AG04450 (cell line): ENCODE measurements around the gene SLC10A3. TPM values are rescaled to one million over a fixed set of nuclear protein-coding genes. Genes with fewer than 3 reads are reported as not detected.
A peak's percentile ranks its signal among the peaks of the same experiment; 100 is the strongest.

Source experiments
- CTCF ChIA-PET: fragments of 300-600, 350-600 bp; formaldehyde crosslinking; extraction: SDS; loops from one replicate; lab custom pipeline; 2022; ENCODE audit warnings: antibody characterized with exemption, inconsistent platforms; lab: Charles Lee
- POLR2A ChIA-PET: fragments of 350-600 bp; formaldehyde crosslinking; extraction: SDS; loops from one replicate; lab custom pipeline; 2021; ENCODE audit warnings: antibody characterized with exemption, inconsistent platforms; lab: Yijun Ruan, JAX
- DNase-seq: peaks from one replicate; pipeline ENCODE4 v3.0.0-alpha.2; 2011; ENCODE audit warnings: low read depth, low spot score
- H3K27ac ChIP-seq: one replicate; pipeline ENCODE4 v1.5.1; 2012; ENCODE audit warnings: low read depth, low read length, control low read depth
- H3K27me3 ChIP-seq: one replicate; pipeline ENCODE4 v1.6.0; 2012; ENCODE audit warnings: low read length; ENCODE audit not compliant: control insufficient read depth, insufficient read depth
- H3K4me3 ChIP-seq: 2 replicates; pipeline ENCODE4 v1.5.1; 2011; ENCODE audit warnings: mild to moderate bottlenecking, low read depth, low read length, control low read depth
- H3K9me3 ChIP-seq: 2 replicates; pipeline ENCODE4 v1.5.1; 2012; ENCODE audit warnings: low read length; ENCODE audit not compliant: control insufficient read depth, insufficient read depth
- CTCF ChIP-seq: IDR thresholded peaks from 2 replicates; pipeline ENCODE4 v1.5.1; 2011; ENCODE audit warnings: low read depth, low read length, control low read depth, inconsistent platforms
- polyA plus RNA-seq: library from polyadenylated mRNA; depleted of rRNA; stranded (reverse); fragments of >200 nt; gene quantifications from 2 replicates; pipeline ENCODE4 v1.2.3, GENCODE V29; 2011

SLC10A3 gene
- polyA plus RNA-seq, 1 experiment, result 10.1 TPM

GRCh38 chrX:154532690-154533089 is 42.3 kb upstream of the SLC10A3 start:
- no peaks in the 10 kb centered on the region for H3K9me3 ChIP-seq
- no peak for DNase-seq
- H3K27me3 ChIP-seq, result no peaks in the 10 kb centered on the region
- POLR2A ChIA-PET, result interaction anchor here (1.0 to 1.5 kb wide), 2 partner anchors 9 to 10 kb away, joined by 3 read pairs; no protein-coding TSS in a partner anchor
- H3K27ac ChIP-seq, result no peak overlapping the region
- CTCF ChIA-PET, result interaction anchor here (1.6 kb wide), 1 partner anchor 133 kb away, joined by 4 read pairs; no protein-coding TSS in a partner anchor
- no peak for TF ChIP-seq CTCF
- H3K4me3 ChIP-seq, result no peak overlapping the region

- no peaks in the 10 kb centered on the region for H3K9me3 ChIP-seq
- CTCF ChIA-PET, result interaction anchor here (0.9 to 1.6 kb wide), 3 partner anchors 122 to 134 kb away, joined by 3 to 4 read pairs (median 3); partner anchors contain the start of gene RPL10
- no peaks in the 10 kb centered on the region for H3K27me3 ChIP-seq
- H3K27ac ChIP-seq, result no peak overlapping the region
- no peak for TF ChIP-seq CTCF
- no peak overlapping the region for H3K4me3 ChIP-seq
- POLR2A ChIA-PET, result interaction anchor here (0.6 to 1.5 kb wide), 3 partner anchors 9 to 134 kb away, joined by 3 to 9 read pairs (median 3); no protein-coding TSS in a partner anchor
- DNase-seq, result no peak
These were observed 41.2 kb upstream of the SLC10A3 start for GRCh38 chrX:154531626-154532025.

- ChIA-PET CTCF (no interaction called here), POLR2A (no interaction called here)
- DNase-seq, result no peak
- no peaks in the 10 kb centered on the region for H3K27me3 ChIP-seq
- no peak overlapping the region for H3K4me3 ChIP-seq
- H3K27ac ChIP-seq, result no peak overlapping the region
- no peak for TF ChIP-seq CTCF
- no peaks in the 10 kb centered on the region for H3K9me3 ChIP-seq
These were observed 39.9 kb upstream of the SLC10A3 start for GRCh38 chrX:154530286-154530685.

- no peaks in the 10 kb centered on the region for H3K27me3 ChIP-seq
- H3K9me3 ChIP-seq, result no peaks in the 10 kb centered on the region
- DNase-seq, result no peak
- TF ChIP-seq CTCF, result no peak
- no peak overlapping the region for H3K27ac ChIP-seq
- POLR2A ChIA-PET, result interaction anchor here (0.8 kb wide), 1 partner anchor 130 kb away, joined by 3 read pairs; no protein-coding TSS in a partner anchor
- H3K4me3 ChIP-seq, result no peak overlapping the region
- CTCF ChIA-PET, result no interaction called here
These were observed 38.8 kb upstream of the SLC10A3 start for GRCh38 chrX:154529206-154529612.

- peak overlapping the region; percentile 82 for H3K27ac ChIP-seq
- no peak overlapping the region for H3K4me3 ChIP-seq
- no peaks in the 10 kb centered on the region for H3K27me3 ChIP-seq
- no peaks in the 10 kb centered on the region for H3K9me3 ChIP-seq
- CTCF ChIA-PET, result interaction anchor here (0.6 to 1.8 kb wide), 7 partner anchors 9 to 128 kb away, joined by 3 to 12 read pairs (median 5); no protein-coding TSS in a partner anchor
- TF ChIP-seq CTCF, result peak; percentile 57
- no peak for DNase-seq
- POLR2A ChIA-PET, result interaction anchor here (0.5 to 1.4 kb wide), 3 partner anchors 11 to 128 kb away, joined by 3 to 6 read pairs (median 5); partner anchors contain the start of gene FAM3A
These were observed 36.7 kb upstream of the SLC10A3 start for GRCh38 chrX:154526901-154527675.
